Astrocyte of the cerebellum (primary cell): ENCODE results near the gene MRM2.

Experiments used
- DNase-seq: peaks from one replicate; pipeline ENCODE4 v3.0.0-alpha.2; 2011; ENCODE audit warnings: low read depth
- H3K4me3 ChIP-seq: 2 replicates; pipeline ENCODE4 v1.5.1; 2011; ENCODE audit warnings: mild to moderate bottlenecking, low read depth, low read length, moderate library complexity
- CTCF ChIP-seq: IDR thresholded peaks from 2 replicates; pipeline ENCODE4 v1.5.1; 2012; ENCODE audit warnings: low read length, low read depth, moderate library complexity, mild to moderate bottlenecking; ENCODE audit errors: missing control alignments
- in situ Hi-C: cut with HindIII; loops from 2 replicates; pipeline ENCODE4 v1.10.0; 2017; ENCODE audit warnings: low sequenced_read_pairs

Gene MRM2

DNA sequence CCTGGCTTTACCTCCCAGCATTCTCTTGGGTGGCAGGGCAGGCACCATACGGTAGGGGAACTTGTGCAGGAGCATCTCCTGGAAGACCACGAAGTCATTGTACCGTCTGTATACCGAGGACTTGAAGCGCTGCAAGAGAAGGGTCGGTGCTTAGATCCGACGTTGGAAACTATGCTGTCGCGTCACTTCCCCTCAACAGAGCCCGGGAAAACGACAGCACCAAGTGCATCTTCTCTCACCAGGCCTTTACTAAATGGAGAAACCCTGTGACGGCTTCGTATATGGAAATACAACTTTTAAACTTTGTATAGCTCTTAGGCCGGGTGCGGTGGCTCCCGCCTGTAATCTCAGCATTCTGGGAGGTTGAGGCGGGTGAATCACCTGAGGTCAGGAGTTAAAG is 33.1 kb upstream of the MRM2 start:
- no peak overlapping the region for H3K4me3 ChIP-seq

DNA sequence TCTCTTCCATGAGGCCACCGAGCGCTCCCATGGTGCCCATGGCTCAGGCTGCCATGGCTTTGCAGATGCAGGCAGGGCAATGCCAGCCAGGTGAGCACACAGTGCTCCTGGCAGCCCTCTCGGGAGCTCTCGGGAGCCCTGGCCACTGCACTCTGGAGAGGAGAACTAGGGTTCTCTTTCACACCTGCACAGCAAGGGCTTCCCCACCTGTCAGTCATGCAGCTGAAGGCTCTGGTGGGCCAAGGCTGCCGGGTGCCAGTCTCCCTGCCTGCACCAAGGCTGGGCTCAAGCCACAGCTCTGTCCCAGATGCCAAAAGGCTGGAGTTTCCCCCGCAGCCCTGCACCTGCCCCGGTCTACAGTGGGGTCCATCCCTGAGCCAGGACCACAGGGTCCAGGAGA is 32.7 kb upstream of the MRM2 start:
- no peak overlapping the region for H3K4me3 ChIP-seq
- no peak for DNase-seq
- in situ Hi-C loops = no loop called here
- TF ChIP-seq CTCF = no peak

More for the DNA sequence above, 33.1 kb upstream of the MRM2 start:
- no peak for DNase-seq
- no peak for TF ChIP-seq CTCF
- in situ Hi-C loops = no loop called here

DNA sequence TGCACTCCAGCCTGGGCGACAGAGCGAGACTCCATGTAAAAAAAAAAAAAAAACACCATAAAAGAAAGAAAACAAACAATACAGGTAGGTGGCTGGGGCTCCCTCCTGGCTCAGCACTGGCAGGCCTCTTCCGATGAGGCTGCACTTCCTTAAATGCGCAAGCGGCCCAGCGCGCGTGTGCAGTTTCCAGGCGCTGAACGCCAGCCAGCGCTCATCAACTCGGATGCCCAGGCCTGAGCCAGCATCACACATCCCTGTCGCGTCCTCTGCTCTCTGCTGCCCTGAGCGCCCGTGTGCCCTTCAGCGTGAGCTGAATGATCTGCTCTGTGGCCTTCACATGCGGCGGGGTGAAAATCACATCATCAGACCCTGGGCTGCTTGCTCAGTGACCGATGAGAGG is 31.9 kb upstream of the MRM2 start:
- DNase-seq = no peak
- in situ Hi-C loops = no loop called here
- H3K4me3 ChIP-seq = no peak overlapping the region
- TF ChIP-seq CTCF = no peak

DNA sequence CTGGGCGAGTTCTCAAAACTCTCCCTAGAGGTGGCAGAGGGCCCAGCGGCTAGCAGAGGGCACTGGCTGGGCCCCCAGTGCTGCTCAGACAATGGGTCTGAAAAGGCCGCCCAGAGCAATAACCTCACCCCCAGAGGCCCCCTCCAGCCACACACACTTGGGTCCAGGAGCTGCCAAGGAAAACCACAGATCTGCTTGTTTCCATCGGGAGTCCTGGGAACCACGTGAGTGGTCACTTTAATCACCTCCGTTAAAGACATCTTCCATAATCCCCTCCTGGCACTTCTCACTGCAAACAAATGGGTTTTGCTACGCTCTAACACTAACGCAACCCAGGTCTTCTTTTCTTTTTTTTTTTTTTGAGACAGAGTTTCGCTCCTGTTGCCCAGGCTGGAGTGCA is 30.0 kb upstream of the MRM2 start:
- H3K4me3 ChIP-seq = no peak overlapping the region
- in situ Hi-C loops = no loop called here
- peak; percentile 40 for DNase-seq
- no peak for TF ChIP-seq CTCF

DNA sequence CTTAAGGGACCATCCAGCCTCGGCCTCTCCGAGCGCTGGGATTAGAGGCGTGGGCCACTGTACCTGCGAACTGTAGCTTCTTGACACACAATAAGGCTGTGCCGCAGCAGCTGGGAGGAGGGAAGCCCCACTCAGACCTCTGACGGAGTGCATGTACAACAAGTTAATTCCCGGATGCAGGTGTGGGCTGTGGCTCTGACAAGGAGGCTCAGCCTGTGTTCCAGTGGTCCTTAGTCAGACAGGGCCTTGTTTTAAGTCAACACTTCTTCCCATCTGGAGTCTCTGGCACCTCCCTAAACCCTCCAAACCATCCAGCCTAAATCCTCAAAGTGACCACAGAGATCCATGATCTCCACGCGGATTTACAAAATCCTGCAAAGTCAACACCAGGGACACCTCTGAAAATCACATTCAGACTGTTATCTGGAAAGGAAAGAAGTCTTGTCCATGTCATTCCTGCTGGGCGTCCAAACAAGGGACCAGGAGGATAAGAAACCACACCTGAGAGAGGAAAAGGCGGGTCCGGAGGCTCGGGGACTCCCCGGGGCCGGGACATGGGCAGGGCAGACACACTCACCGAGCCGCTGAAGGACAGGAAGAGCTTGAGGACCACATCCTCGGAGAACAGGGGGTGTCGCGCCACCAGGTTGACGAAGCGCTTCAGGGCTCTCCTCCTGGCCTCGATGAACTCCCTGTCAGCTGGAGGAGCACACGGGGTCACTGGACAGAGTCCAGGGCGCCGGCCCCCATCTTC is 29.4 kb upstream of the MRM2 start:
- no peak for DNase-seq
- TF ChIP-seq CTCF = no peak
- in situ Hi-C loops = no loop called here
- H3K4me3 ChIP-seq = no peak overlapping the region

- H3K4me3 ChIP-seq = no peak overlapping the region
- DNase-seq = no peak
- no peak for TF ChIP-seq CTCF
- in situ Hi-C loops = no loop called here
Observed at GRCh38 chr7:2270495-2270894, 28.5 kb upstream of the MRM2 start.
